Measurements from ENCODE around the gene ZNF366.

The ZNF366 gene

GRCh38 chr5:72507231-72507906 is at the start of gene ZNF366:
ZNF366 (minus strand) TSS chr5:72507410; CDS start chr5:72461496, 45,914 bp downstream.
- ATAC-seq, result no peak

GRCh38 chr5:72556351-72557166 is 49.3 kb upstream of the ZNF366 start:
- ATAC-seq, result peak; percentile 50 to 60

GRCh38 chr5:72555871-72556270 is 48.7 kb upstream of the ZNF366 start:
- no peak for ATAC-seq

- ATAC-seq, result no peak
Observed at GRCh38 chr5:72554897-72555296, 47.7 kb upstream of the ZNF366 start.

- ATAC-seq, result no peak
Observed at GRCh38 chr5:72552041-72552557, 44.9 kb upstream of the ZNF366 start.

- no peak for ATAC-seq
Observed at GRCh38 chr5:72550595-72550994, 43.4 kb upstream of the ZNF366 start.

- no peak for ATAC-seq
Observed at GRCh38 chr5:72543811-72544210, 36.6 kb upstream of the ZNF366 start.

GRCh38 chr5:72543365-72543764 is 36.2 kb upstream of the ZNF366 start:
- ATAC-seq, result no peak

- ATAC-seq, result no peak
Observed at GRCh38 chr5:72542695-72543094, 35.5 kb upstream of the ZNF366 start.

- ATAC-seq, result no peak
Observed at GRCh38 chr5:72541501-72542225, 34.5 kb upstream of the ZNF366 start.

GRCh38 chr5:72540759-72541438 is 33.7 kb upstream of the ZNF366 start:
- no peak for ATAC-seq

- ATAC-seq, result no peak
Observed at GRCh38 chr5:72539726-72540125, 32.5 kb upstream of the ZNF366 start.

- ATAC-seq, result no peak
Observed at GRCh38 chr5:72539038-72539437, 31.8 kb upstream of the ZNF366 start.

- no peak for ATAC-seq
Observed at GRCh38 chr5:72537166-72537565, 30.0 kb upstream of the ZNF366 start.

GRCh38 chr5:72531496-72532190 is 24.4 kb upstream of the ZNF366 start:
- ATAC-seq, result no peak

GRCh38 chr5:72530196-72530595 is 23.0 kb upstream of the ZNF366 start:
- no peak for ATAC-seq

- ATAC-seq, result no peak
Observed at GRCh38 chr5:72529383-72529782, 22.2 kb upstream of the ZNF366 start.

GRCh38 chr5:72525816-72526215 is 18.6 kb upstream of the ZNF366 start:
- ATAC-seq, result no peak

- no peak for ATAC-seq
Observed at GRCh38 chr5:72523960-72524582, 16.9 kb upstream of the ZNF366 start.

GRCh38 chr5:72522607-72523006 is 15.4 kb upstream of the ZNF366 start:
- ATAC-seq, result no peak

- ATAC-seq, result no peak
Observed at GRCh38 chr5:72519111-72519510, 11.9 kb upstream of the ZNF366 start.
